Activated CD4-positive, alpha-beta T cell treated with anti-CD3 and anti-CD28 coated beads for 36 hours (primary cell): Measurements from ENCODE around the gene ATP5PD. TPM values are rescaled to one million over a fixed set of nuclear protein-coding genes. Genes with fewer than 3 reads are reported as not detected.

Experiments used
- ATAC-seq: fragments of 200-7000 bp; cut with Tn5 transposase; one replicate; pipeline ENCODE4 v1.10.0; 2021; ENCODE audit warnings: mild to moderate bottlenecking, moderate library complexity
- CTCF ChIA-PET: fragments of 350-600 bp; sonication (Branson Sonifier 250); formaldehyde crosslinking; loops from one replicate; lab custom pipeline; 2021; ENCODE audit warnings: antibody characterized with exemption; lab: Charles Lee
- POLR2A ChIA-PET: fragments of 350-600 bp; sonication (Branson Sonifier 250); formaldehyde crosslinking; loops from one replicate; lab custom pipeline; 2021; ENCODE audit warnings: antibody characterized with exemption, inconsistent platforms; lab: Charles Lee
- DNase-seq: peaks from one replicate; pipeline ENCODE4 v3.0.0-alpha.2; 2020
- H3K27ac Mint-ChIP-seq: one replicate; pipeline ENCODE4 v1.8.0; 2021; ENCODE audit warnings: mixed read lengths
- H3K27me3 Mint-ChIP-seq: one replicate; pipeline ENCODE4 v1.8.0; 2021; ENCODE audit warnings: mixed read lengths
- H3K36me3 Mint-ChIP-seq: one replicate; pipeline ENCODE4 v1.8.0; 2021; ENCODE audit warnings: low read depth, mixed read lengths
- H3K4me1 Mint-ChIP-seq: one replicate; pipeline ENCODE4 v1.8.0; 2021; ENCODE audit warnings: mixed read lengths
- H3K4me3 Mint-ChIP-seq: one replicate; pipeline ENCODE4 v1.8.0; 2021; ENCODE audit warnings: mild to moderate bottlenecking, moderate library complexity, mixed read lengths
- H3K9me3 Mint-ChIP-seq: one replicate; pipeline ENCODE4 v1.8.0; 2021; ENCODE audit warnings: low read depth, mixed read lengths
- intact Hi-C, 2 experiments: fragments of 100-400 bp; cut with DNase I in 1 of 2; cut with micrococcal nuclease in 1 of 2; formaldehyde crosslinking; loops; one replicate each; pipeline versions ENCODE4 v1.14.2 to v1.15.1; 2022 to 2024; cut with DNase I, micrococcal nuclease
- total RNA-seq, 2 experiments: library from RNA; stranded (reverse); gene quantifications; one replicate each; pipeline ENCODE4 v1.2.3, GENCODE V29; 2021

ATP5PD gene
- total RNA-seq, 2 experiments from 2014 or later = 194 to 237 TPM

DNA sequence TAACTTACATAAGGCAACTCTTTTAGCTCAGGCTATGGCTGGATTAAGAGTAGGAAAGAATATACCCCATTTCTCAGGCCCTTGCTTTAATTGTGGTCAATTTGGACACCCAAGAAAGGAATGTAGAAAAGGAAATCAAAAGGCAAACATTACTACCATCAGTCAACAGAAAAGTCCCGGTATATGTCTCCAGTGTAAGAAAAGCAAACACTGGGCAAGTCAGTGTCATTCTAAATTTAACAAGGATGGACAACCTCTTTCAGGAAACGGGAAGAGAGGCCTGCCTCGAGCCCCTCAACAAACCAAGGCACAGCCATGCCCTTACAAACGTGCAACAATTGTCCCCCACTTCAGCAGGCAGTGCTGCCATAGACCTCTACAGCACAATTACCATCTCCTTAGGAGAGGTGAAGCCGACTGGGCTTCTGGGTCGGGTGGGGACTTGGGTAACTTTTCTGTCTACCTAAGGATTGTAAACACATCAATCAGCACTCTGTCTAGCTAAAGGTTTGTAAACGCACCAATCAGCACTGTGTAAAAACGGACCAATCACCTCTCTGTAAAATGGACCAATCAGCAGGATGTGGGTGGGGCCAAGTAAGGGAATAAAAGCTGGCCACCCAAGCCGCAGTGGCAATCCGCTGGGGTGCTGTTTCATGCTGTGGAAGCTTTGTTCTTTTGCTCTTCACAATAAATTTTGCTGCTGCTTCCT, 21.9 kb downstream of the ATP5PD start:
- no peaks in the 10 kb centered on the region for H3K27me3 Mint-ChIP-seq
- DNase-seq (peak; percentile 64), ATAC-seq (peak; percentile 76)
- H3K4me1 Mint-ChIP-seq = peaks cover 12% of the 10 kb centered on the region
- peak overlapping the region; percentile 56 for H3K27ac Mint-ChIP-seq
- POLR2A ChIA-PET = interaction anchor here (0.6 to 0.7 kb wide), 3 partner anchors 152 to 873 kb away, joined by 3 read pairs; no protein-coding TSS in a partner anchor
- peak overlapping the region; percentile 17 for H3K4me3 Mint-ChIP-seq
- CTCF ChIA-PET = interaction anchor here (0.6 to 3.3 kb wide), 8 partner anchors 9 to 805 kb away, joined by 3 to 24 read pairs (median 4); partner anchors contain the start of gene MRPL58
- intact Hi-C loops = loop anchor here in 1 of 2 experiments (1.0 kb wide), 1 partner anchor 9 kb away; no protein-coding TSS in a partner anchor
- H3K9me3 Mint-ChIP-seq = no peaks in the 10 kb centered on the region
- H3K36me3 Mint-ChIP-seq = peaks cover 32% of the 10 kb centered on the region

DNA sequence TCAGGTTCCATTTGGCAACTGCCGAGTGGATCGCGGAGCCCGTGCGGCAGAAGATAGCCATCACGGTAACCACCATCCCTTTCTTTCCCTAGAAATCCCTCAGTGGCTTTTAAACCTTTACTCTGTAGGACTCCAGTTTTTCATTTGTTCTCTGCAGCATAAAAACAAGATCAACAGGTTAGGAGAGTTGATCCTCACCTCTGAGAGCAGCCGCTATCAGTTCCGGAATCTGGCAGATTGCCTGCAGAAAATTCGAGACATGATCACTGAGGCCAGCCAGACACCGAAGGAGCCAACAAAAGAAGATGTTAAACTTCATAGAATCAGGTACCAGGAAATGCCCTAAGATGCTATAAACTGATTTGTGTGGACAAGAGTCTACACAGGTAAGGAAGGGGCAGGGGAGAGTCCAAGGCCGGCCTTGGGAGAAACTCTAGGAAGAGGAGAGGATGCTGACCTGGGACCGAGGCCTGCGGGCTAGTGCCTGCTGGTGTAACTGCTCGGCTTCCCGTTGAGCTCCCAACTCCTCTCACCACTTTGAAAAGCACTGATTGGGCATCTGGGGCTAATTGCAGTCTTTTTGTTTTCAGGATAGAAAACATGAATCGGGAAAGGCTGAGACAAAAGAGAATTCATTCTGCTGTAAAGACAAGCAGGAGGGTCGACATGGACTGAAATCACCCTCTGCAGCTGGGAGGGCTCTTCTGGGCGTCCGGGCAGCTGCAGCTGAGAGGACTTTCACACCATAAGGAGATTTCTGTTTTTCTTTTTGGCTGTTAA, 26.2 kb downstream of the ATP5PD start:
- Mint-ChIP-seq H3K27me3 (no peaks in the 10 kb centered on the region), H3K27ac (no peak overlapping the region), H3K9me3 (no peaks in the 10 kb centered on the region), H3K36me3 (peaks cover 46% of the 10 kb centered on the region), H3K4me1 (peaks cover 11% of the 10 kb centered on the region), H3K4me3 (no peak overlapping the region)
- ATAC-seq (no peak), DNase-seq (no peak)
- ChIA-PET POLR2A (no interaction called here), CTCF (interaction anchor here (1.6 kb wide), 1 partner anchor 59 kb away, joined by 8 read pairs; no protein-coding TSS in a partner anchor)
- intact Hi-C loops = no loop called here

DNA sequence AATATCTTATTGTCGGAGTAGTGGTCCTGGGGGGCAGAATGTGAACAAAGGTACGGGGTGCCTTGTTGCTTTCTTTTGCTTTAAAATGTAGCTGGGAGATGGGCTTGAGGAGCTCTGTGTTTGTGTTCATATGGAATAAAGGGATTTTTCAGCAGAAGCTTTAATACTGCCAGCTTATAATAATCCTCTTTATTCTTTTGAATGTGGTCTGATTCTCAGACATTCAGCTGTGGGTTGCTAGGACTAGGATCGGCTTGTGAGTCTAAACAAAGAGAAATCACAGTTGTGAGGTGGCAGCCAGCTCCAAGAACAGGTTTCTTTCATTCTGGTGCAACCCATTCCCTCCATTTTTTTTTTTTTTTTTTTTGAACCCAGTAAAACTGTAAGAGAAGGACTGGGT, 27.1 kb downstream of the ATP5PD start:
- intact Hi-C loops = no loop called here
- no peak overlapping the region for H3K4me3 Mint-ChIP-seq
- H3K27ac Mint-ChIP-seq = no peak overlapping the region
- DNase-seq = no peak
- ChIA-PET POLR2A (no interaction called here), CTCF (interaction anchor here (0.7 to 1.6 kb wide), 7 partner anchors 8 to 699 kb away, joined by 3 to 8 read pairs (median 3); no protein-coding TSS in a partner anchor)
- H3K9me3 Mint-ChIP-seq = no peaks in the 10 kb centered on the region
- ATAC-seq = no peak
- peaks cover 6% of the 10 kb centered on the region for H3K4me1 Mint-ChIP-seq
- peaks cover 42% of the 10 kb centered on the region for H3K36me3 Mint-ChIP-seq
- H3K27me3 Mint-ChIP-seq = no peaks in the 10 kb centered on the region

- POLR2A ChIA-PET = no interaction called here
- intact Hi-C loops = no loop called here
- CTCF ChIA-PET = interaction anchor here (0.5 to 1.6 kb wide), 6 partner anchors 8 to 226 kb away, joined by 3 to 8 read pairs (median 4); no protein-coding TSS in a partner anchor
- peaks cover 6% of the 10 kb centered on the region for H3K4me1 Mint-ChIP-seq
- no peaks in the 10 kb centered on the region for H3K27me3 Mint-ChIP-seq
- H3K27ac Mint-ChIP-seq = no peak overlapping the region
- ATAC-seq = no peak
- H3K36me3 Mint-ChIP-seq = peaks cover 40% of the 10 kb centered on the region
- no peaks in the 10 kb centered on the region for H3K9me3 Mint-ChIP-seq
- H3K4me3 Mint-ChIP-seq = no peak overlapping the region
- DNase-seq = no peak
Observed at GRCh38 chr17:75019146-75019545, 27.6 kb downstream of the ATP5PD start.

GRCh38 chr17:75013092-75013559, 33.6 kb downstream of the ATP5PD start:
- peaks cover 31% of the 10 kb centered on the region for H3K4me1 Mint-ChIP-seq
- H3K27me3 Mint-ChIP-seq = no peaks in the 10 kb centered on the region
- H3K4me3 Mint-ChIP-seq = peak overlapping the region; percentile 95
- ATAC-seq = no peak
- no peaks in the 10 kb centered on the region for H3K9me3 Mint-ChIP-seq
- intact Hi-C loops = loop anchor here (1.0 to 2.0 kb wide), 2 partner anchors 52 to 140 kb away; no protein-coding TSS in a partner anchor
- CTCF ChIA-PET = interaction anchor here (0.6 to 3.7 kb wide), 22 partner anchors 9 to 443 kb away, joined by 3 to 52 read pairs (median 3); partner anchors contain the start of gene CDR2L
- peak overlapping the region; percentile 92 for H3K27ac Mint-ChIP-seq
- POLR2A ChIA-PET = interaction anchor here (0.7 to 1.5 kb wide), 5 partner anchors 21 to 192 kb away, joined by 3 to 12 read pairs (median 4); partner anchors contain the start of genes CDR2L and NUP85
- DNase-seq = no peak
- H3K36me3 Mint-ChIP-seq = peaks cover 15% of the 10 kb centered on the region

DNA sequence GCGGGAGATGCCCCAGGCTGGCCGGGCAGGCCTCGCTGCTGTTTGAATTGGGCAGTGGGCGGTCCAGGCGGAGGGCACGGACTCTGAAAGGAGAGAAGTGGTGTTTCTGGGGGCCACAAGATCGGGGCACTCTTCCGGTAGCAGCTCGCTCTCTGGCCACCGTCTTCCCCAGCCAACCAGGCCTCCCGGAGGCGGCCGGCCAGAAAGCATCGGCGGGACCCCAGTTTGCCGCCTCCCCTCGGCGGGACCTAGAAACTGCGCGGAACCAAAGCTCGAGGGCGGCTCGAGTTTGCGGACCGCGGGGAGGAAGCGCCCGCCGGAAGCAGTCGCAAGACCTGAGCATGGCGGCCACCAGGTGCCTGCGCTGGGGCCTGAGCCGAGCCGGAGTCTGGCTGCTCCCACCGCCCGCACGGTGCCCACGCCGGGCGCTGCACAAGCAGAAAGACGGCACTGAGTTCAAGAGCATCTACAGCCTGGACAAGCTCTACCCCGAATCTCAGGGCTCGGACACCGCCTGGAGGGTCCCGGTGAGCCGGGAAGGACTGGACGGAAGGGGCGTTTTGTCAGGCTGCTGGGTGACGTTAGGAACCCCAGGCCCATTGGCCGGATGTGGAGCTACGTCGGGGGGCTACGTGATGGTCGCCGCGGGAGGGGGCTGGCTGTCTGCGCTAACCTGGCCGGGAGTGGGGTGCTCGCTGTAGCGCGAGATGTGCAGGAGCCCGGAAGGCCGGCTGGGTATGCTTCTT, 34.2 kb downstream of the ATP5PD start, which contains the start of gene MRPL58:
MRPL58 (plus strand) TSS at position 325 of the 746 bp plus-strand sequence; CDS start at position 342, 17 bp downstream.
- Mint-ChIP-seq H3K27me3 (no peaks in the 10 kb centered on the region), H3K27ac (peak within 1 kb of the TSS; percentile 92), H3K4me1 (peaks cover 31% of the 10 kb centered on the region), H3K4me3 (peak within 1 kb of the TSS; percentile 95), H3K9me3 (no peaks in the 10 kb centered on the region), H3K36me3 (peaks cover 12% of the 10 kb centered on the region)
- ATAC-seq (peak; percentile 96), DNase-seq (peak; percentile 91)
- CTCF ChIA-PET = interaction anchor here (0.6 to 3.7 kb wide), 26 partner anchors 10 to 179 kb away, joined by 3 to 52 read pairs (median 3); partner anchors contain the start of gene CDR2L
- intact Hi-C loops = loop anchor here (1.0 to 2.0 kb wide), 7 partner anchors 21 to 139 kb away; partner anchors contain the start of genes CDR2L (in 1 of the 2) and KCTD2 (in 1 of the 2)
- POLR2A ChIA-PET = interaction anchor here (0.7 to 1.5 kb wide), 5 partner anchors 22 to 193 kb away, joined by 3 to 12 read pairs (median 4); partner anchors contain the start of genes CDR2L, HID1 and NUP85

DNA sequence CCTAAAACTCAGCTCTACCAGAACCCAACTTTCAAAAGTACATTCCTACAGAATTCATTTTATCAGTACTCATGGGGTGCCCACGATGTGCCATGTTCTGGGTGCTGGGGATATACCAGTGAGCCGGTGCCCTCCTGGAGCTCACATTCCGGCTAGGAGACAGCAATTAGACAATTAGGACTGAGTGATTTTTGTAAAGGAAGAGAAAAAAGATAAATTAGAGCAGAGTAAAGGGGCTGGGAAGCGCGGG, 34.7 kb downstream of the ATP5PD start:
- Mint-ChIP-seq H3K9me3 (no peaks in the 10 kb centered on the region), H3K4me1 (peaks cover 31% of the 10 kb centered on the region), H3K4me3 (peak overlapping the region; percentile 95), H3K27ac (peak overlapping the region; percentile 83), H3K36me3 (peaks cover 12% of the 10 kb centered on the region), H3K27me3 (no peaks in the 10 kb centered on the region)
- intact Hi-C loops = loop anchor here (1.0 to 2.0 kb wide), 6 partner anchors 21 to 51 kb away; partner anchors contain the start of genes CDR2L (in 1 of the 2) and KCTD2 (in 1 of the 2)
- POLR2A ChIA-PET = interaction anchor here (0.6 to 1.5 kb wide), 3 partner anchors 24 to 138 kb away, joined by 3 to 6 read pairs (median 3); partner anchors contain the start of genes CDR2L and HID1
- ATAC-seq (no peak), DNase-seq (no peak)
- CTCF ChIA-PET = interaction anchor here (0.6 to 3.7 kb wide), 16 partner anchors 12 to 179 kb away, joined by 3 to 52 read pairs (median 3); partner anchors contain the start of gene CDR2L

DNA sequence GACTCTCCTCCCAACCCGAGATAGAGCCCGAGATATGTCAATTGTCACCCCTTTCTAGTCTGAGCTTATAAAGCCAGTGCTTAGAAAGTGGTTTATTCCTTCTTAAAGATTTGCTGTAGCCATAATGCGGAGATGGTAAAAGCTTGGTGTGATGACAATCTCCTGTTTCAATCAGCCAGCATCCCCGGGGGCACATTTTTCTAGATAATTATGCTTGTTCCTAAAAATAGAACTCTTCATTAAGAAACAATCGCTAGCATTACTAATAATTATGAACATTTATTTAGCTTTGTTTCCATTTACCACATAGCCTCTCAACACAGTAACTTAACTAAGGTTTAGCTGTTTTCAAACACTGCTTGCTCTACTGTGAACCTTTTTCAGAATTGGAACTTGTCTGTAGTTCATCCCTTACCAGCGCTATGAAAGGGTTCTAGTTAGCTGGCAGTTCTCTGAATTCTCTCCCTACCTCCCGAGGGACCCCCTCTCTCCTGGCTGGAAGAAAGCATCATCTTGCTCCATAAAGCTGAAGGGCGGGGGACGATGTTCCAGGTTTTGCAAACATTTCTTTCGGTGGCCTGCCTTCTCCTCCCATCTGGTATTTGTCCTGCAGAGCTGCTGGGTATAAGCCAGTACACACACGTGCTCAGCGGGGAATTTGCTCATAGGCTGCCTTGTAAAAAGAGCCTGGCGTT, 35.2 kb downstream of the ATP5PD start:
- POLR2A ChIA-PET = interaction anchor here (0.6 to 1.5 kb wide), 5 partner anchors 20 to 139 kb away, joined by 3 to 6 read pairs (median 3); partner anchors contain the start of genes CDR2L and HID1
- H3K4me3 Mint-ChIP-seq = peak overlapping the region; percentile 95
- ATAC-seq (no peak), DNase-seq (no peak)
- no peaks in the 10 kb centered on the region for H3K27me3 Mint-ChIP-seq
- intact Hi-C loops = loop anchor here (1.0 to 2.0 kb wide), 6 partner anchors 22 to 51 kb away; partner anchors contain the start of genes CDR2L (in 1 of the 2) and KCTD2 (in 1 of the 2)
- H3K36me3 Mint-ChIP-seq = peaks cover 8% of the 10 kb centered on the region
- CTCF ChIA-PET = interaction anchor here (0.6 to 3.7 kb wide), 17 partner anchors 8 to 229 kb away, joined by 3 to 52 read pairs (median 3); partner anchors contain the start of gene CDR2L
- peak overlapping the region; percentile 83 for H3K27ac Mint-ChIP-seq
- H3K4me1 Mint-ChIP-seq = peaks cover 31% of the 10 kb centered on the region
- H3K9me3 Mint-ChIP-seq = no peaks in the 10 kb centered on the region

- intact Hi-C loops = no loop called here
- DNase-seq (peak; percentile 42), ATAC-seq (peak; percentile 14)
- H3K9me3 Mint-ChIP-seq = no peaks in the 10 kb centered on the region
- no peaks in the 10 kb centered on the region for H3K27me3 Mint-ChIP-seq
- ChIA-PET CTCF (interaction anchor here (0.7 to 3.7 kb wide), 12 partner anchors 8 to 230 kb away, joined by 3 to 52 read pairs (median 6); partner anchors contain the start of gene CDR2L), POLR2A (interaction anchor here (0.7 to 1.0 kb wide), 2 partner anchors 21 to 93 kb away, joined by 3 to 6 read pairs; no protein-coding TSS in a partner anchor)
- H3K36me3 Mint-ChIP-seq = peaks cover 5% of the 10 kb centered on the region
- H3K4me1 Mint-ChIP-seq = peaks cover 31% of the 10 kb centered on the region
- H3K4me3 Mint-ChIP-seq = no peak overlapping the region
- H3K27ac Mint-ChIP-seq = peak overlapping the region; percentile 59
Observed at GRCh38 chr17:75010683-75011400, 35.9 kb downstream of the ATP5PD start.
